Upper lobe of left lung (tissue), 6 donors: Measurements from ENCODE around the gene ADGRF4. TPM values are rescaled to one million over a fixed set of nuclear protein-coding genes. Genes with fewer than 3 reads are reported as not detected.

Source experiments
- ATAC-seq, 2 donors: fragments of 200-7000 bp; cut with Tn5 transposase; one replicate each; pipeline ENCODE4 v1.9.1; 2022; ENCODE audit warnings: mild to moderate bottlenecking in 2 of 2, moderate library complexity in 2 of 2; ENCODE audit not compliant: low FRiP score in 2 of 2
- DNase-seq, 2 donors: peaks; one replicate each; pipeline ENCODE4 v3.0.0-alpha.2; 2019 to 2020
- H3K27ac ChIP-seq, 4 donors: fragments of 200-600 bp; sonication (generic); one replicate each; pipeline ENCODE4 v1.5.1; 2016 to 2019
- H3K27me3 ChIP-seq, 4 donors: fragments of 200-600 bp; sonication (generic); one replicate each; pipeline ENCODE4 v1.5.1; 2017 to 2019
- H3K36me3 ChIP-seq, 4 donors: fragments of 200-600 bp; sonication (generic); one replicate each; pipeline ENCODE4 v1.5.1; 2016 to 2019
- H3K4me1 ChIP-seq, 4 donors: fragments of 200-600 bp; sonication (generic); one replicate each; pipeline ENCODE4 v1.5.1; 2018 to 2019
- H3K4me3 ChIP-seq, 4 donors: fragments of 200-600 bp; sonication (generic); one replicate each; pipeline ENCODE4 v1.5.1; 2017 to 2019; ENCODE audit warnings: mild to moderate bottlenecking in 2 of 4, moderate library complexity in 1 of 4
- H3K9me3 ChIP-seq, 4 donors: fragments of 200-600 bp; sonication (generic); one replicate each; pipeline ENCODE4 v1.5.1; 2018 to 2019
- CTCF ChIP-seq, 6 experiments: fragments of 450-650 bp in 4 of 6; fragments of 200-600 bp in 2 of 6; sonication (generic) in 2 of 6; IDR thresholded peaks; one replicate each; pipeline ENCODE4 v1.5.1; 2016 to 2019; ENCODE audit warnings: antibody characterized with exemption in 6 of 6
- EP300 ChIP-seq, 4 donors: sonication (generic); formaldehyde crosslinking; IDR thresholded peaks; one replicate each; pipeline ENCODE4 v1.5.1; 2017; ENCODE audit warnings: antibody characterized with exemption in 4 of 4, control low read depth in 2 of 4
- POLR2A ChIP-seq, 4 donors: fragments of 450-650 bp; IDR thresholded peaks; one replicate each; pipeline ENCODE4 v1.5.1; 2016 to 2017; ENCODE audit warnings: antibody characterized with exemption in 4 of 4, mild to moderate bottlenecking in 2 of 4
- POLR2AphosphoS5 ChIP-seq, 2 donors: sonication (generic); formaldehyde crosslinking; IDR thresholded peaks; one replicate each; pipeline ENCODE4 v1.5.1; 2017; ENCODE audit warnings: antibody characterized with exemption in 2 of 2
- WGBS, 2 donors: methylation state at CpG; one replicate each; pipeline ENCODE4 v1.1.5; 2017 to 2018; 5-methylcytosine and 5-hydroxymethylcytosine counted together
- total RNA-seq, 6 donors: library from RNA; depleted of rRNA in 4 of 6; stranded (reverse); fragments of >200 nt in 4 of 6; gene quantifications; one replicate each; pipeline versions ENCODE4 v1.1.0 to v1.2.1, GENCODE V29; 2016 to 2021
- donor health status: DM: no; HTN: no; CAD: no; lungs with moderate emphysema.
- donor health status: DM: no; HTN: yes; CAD: no; lungs with severe emphysema.

Gene ADGRF4
- total RNA-seq, 6 donors from 2014 or later = 0.15 to 0.20 (median 0.18) TPM; not detected in 2

GRCh38 chr6:47759364-47759763 lies 61.0 kb downstream of the ADGRF4 start:
- H3K27me3 ChIP-seq = no peaks in the 10 kb centered on the region
- no peak overlapping the region for H3K4me3 ChIP-seq
- H3K36me3 ChIP-seq = no peaks in the 10 kb centered on the region
- no peaks in the 10 kb centered on the region for H3K9me3 ChIP-seq
- no peak for TF ChIP-seq POLR2A (IDR thresholded peaks at IDR 0.05)
- no peak for TF ChIP-seq POLR2AphosphoS5 (IDR thresholded peaks at IDR 0.05)
- no peak for TF ChIP-seq CTCF (IDR thresholded peaks at IDR 0.05)
- TF ChIP-seq EP300 (IDR thresholded peaks at IDR 0.05) = no peak
- H3K27ac ChIP-seq = no peak overlapping the region
- ATAC-seq (no peak), DNase-seq (no peak)
- WGBS, 2 donors = 67 to 70% methylated on average over 1 of the region's 1 CpG
- H3K4me1 ChIP-seq = no peaks in the 10 kb centered on the region

- TF ChIP-seq POLR2AphosphoS5 (IDR thresholded peaks at IDR 0.05) (no peak), POLR2A (IDR thresholded peaks at IDR 0.05) (no peak), CTCF (IDR thresholded peaks at IDR 0.05) (no peak), EP300 (IDR thresholded peaks at IDR 0.05) (no peak)
- Histone ChIP-seq H3K36me3 (no peaks in the 10 kb centered on the region), H3K27me3 (no peaks in the 10 kb centered on the region), H3K4me1 (no peaks in the 10 kb centered on the region), H3K4me3 (no peak overlapping the region), H3K9me3 (no peaks in the 10 kb centered on the region), H3K27ac (no peak overlapping the region)
- DNase-seq (no peak), ATAC-seq (no peak)
- WGBS, 2 donors = 88 to 90% methylated on average over 3 of the region's 3 CpGs
These were observed 64.1 kb downstream of the ADGRF4 start for GRCh38 chr6:47762502-47762901.

GRCh38 chr6:47766445-47766844 lies 68.1 kb downstream of the ADGRF4 start:
- Histone ChIP-seq H3K36me3 (no peaks in the 10 kb centered on the region), H3K9me3 (no peaks in the 10 kb centered on the region), H3K4me3 (no peak overlapping the region), H3K27ac (no peak overlapping the region), H3K4me1 (no peaks in the 10 kb centered on the region), H3K27me3 (no peaks in the 10 kb centered on the region)
- WGBS, 2 donors = 90 to 94% methylated on average over 3 of the region's 3 CpGs
- no peak for DNase-seq
- no peak for ATAC-seq
- TF ChIP-seq POLR2AphosphoS5 (IDR thresholded peaks at IDR 0.05) (no peak), POLR2A (IDR thresholded peaks at IDR 0.05) (no peak), CTCF (IDR thresholded peaks at IDR 0.05) (no peak), EP300 (IDR thresholded peaks at IDR 0.05) (no peak)

- no peaks in the 10 kb centered on the region for H3K36me3 ChIP-seq
- DNase-seq (no peak), ATAC-seq (no peak)
- TF ChIP-seq POLR2A (IDR thresholded peaks at IDR 0.05) (no peak), EP300 (IDR thresholded peaks at IDR 0.05) (no peak), CTCF (IDR thresholded peaks at IDR 0.05) (no peak), POLR2AphosphoS5 (IDR thresholded peaks at IDR 0.05) (no peak)
- H3K9me3 ChIP-seq = no peaks in the 10 kb centered on the region
- no peak overlapping the region for H3K27ac ChIP-seq
- no peaks in the 10 kb centered on the region for H3K4me1 ChIP-seq
- no peaks in the 10 kb centered on the region for H3K27me3 ChIP-seq
- no peak overlapping the region for H3K4me3 ChIP-seq
- 83 to 98% methylated on average over 1 of the region's 1 CpG for WGBS, 2 donors
These were observed 68.7 kb downstream of the ADGRF4 start for GRCh38 chr6:47767102-47767501.

- no peaks in the 10 kb centered on the region for H3K9me3 ChIP-seq
These were observed 71.6 kb downstream of the ADGRF4 start for GRCh38 chr6:47769982-47770381.

More at GRCh38 chr6:47769982-47770381, 71.6 kb downstream of the ADGRF4 start:
- Histone ChIP-seq H3K36me3 (no peaks in the 10 kb centered on the region), H3K27ac (no peak overlapping the region), H3K27me3 (no peaks in the 10 kb centered on the region), H3K4me3 (no peak overlapping the region), H3K4me1 (no peaks in the 10 kb centered on the region)
- TF ChIP-seq EP300 (IDR thresholded peaks at IDR 0.05) (no peak), POLR2AphosphoS5 (IDR thresholded peaks at IDR 0.05) (no peak), POLR2A (IDR thresholded peaks at IDR 0.05) (no peak), CTCF (IDR thresholded peaks at IDR 0.05) (no peak)
- DNase-seq (no peak), ATAC-seq (no peak)
